NCI-H2196 treated with DMSO at 0.1 percent for 48 hours (cell line): ENCODE results near the gene VPS36.
"Not testable (repeated sequence)": the region's sequence is repeated elsewhere in the genome, so short reads cannot be mapped to it uniquely, and the experiment has no call there.

Experiments used
- DNase-seq: peaks from one replicate; lab custom pipeline; 2025; ENCODE audit not compliant: unreplicated experiment; lab: John Stamatoyannopoulos, UW

VPS36 gene

GRCh38 chr13:52378312-52378711 is 72.1 kb downstream of the VPS36 start:
- no peak for DNase-seq

- no peak for DNase-seq
These were observed 72.5 kb downstream of the VPS36 start for GRCh38 chr13:52377898-52378297.

- no peak for DNase-seq
These were observed 75.5 kb downstream of the VPS36 start for GRCh38 chr13:52374873-52375411.

- DNase-seq: no peak
These were observed 76.0 kb downstream of the VPS36 start for GRCh38 chr13:52374389-52374788.

- DNase-seq: not testable (repeated sequence)
These were observed 77.2 kb downstream of the VPS36 start for GRCh38 chr13:52373277-52373676.

- DNase-seq: no peak
These were observed 78.6 kb downstream of the VPS36 start for GRCh38 chr13:52371736-52372247.

- DNase-seq: no peak
These were observed 84.1 kb downstream of the VPS36 start for GRCh38 chr13:52366291-52366690.
